Peyer's patch (tissue), 4 donors: Measurements from ENCODE around the gene AEBP2.

ENCODE experiments used
- CTCF ChIP-seq, 6 experiments: fragments of 450-650 bp in 4 of 6; fragments of 200-600 bp in 2 of 6; sonication (generic) in 1 of 6; IDR thresholded peaks; one replicate each; pipeline ENCODE4 v1.5.1; 2017 to 2019; ENCODE audit warnings: antibody characterized with exemption in 6 of 6, mild to moderate bottlenecking in 3 of 6, moderate library complexity in 1 of 6
- POLR2A ChIP-seq, 2 donors: fragments of 450-650 bp; IDR thresholded peaks; one replicate each; pipeline ENCODE4 v1.5.1; 2017; ENCODE audit warnings: antibody characterized with exemption in 2 of 2, mild to moderate bottlenecking in 2 of 2, moderate library complexity in 2 of 2

- no peak for TF ChIP-seq CTCF (IDR thresholded peaks at IDR 0.05)
- no peak for TF ChIP-seq POLR2A (IDR thresholded peaks at IDR 0.05)
Measured at GRCh38 chr12:19402211-19402610, 37.1 kb upstream of the AEBP2 start.
